Caki2 (cell line): ENCODE data around the gene B4GALNT3. TPM values are rescaled to one million over a fixed set of nuclear protein-coding genes. Genes with fewer than 3 reads are reported as not detected.
A peak's percentile ranks its signal among the peaks of the same experiment; 100 is the strongest.

Experiments
- DNase-seq: peaks from one replicate; pipeline ENCODE4 v3.0.0-alpha.2; 2015; ENCODE audit warnings: low read depth
- in situ Hi-C: cut with HindIII; loops from 2 replicates; pipeline ENCODE4 v1.10.0; 2016; ENCODE audit warnings: low sequenced_read_pairs, low pct_unique_long_range_greater_than_20kb, mixed read lengths
- total RNA-seq: library from RNA; depleted of rRNA; stranded (reverse); fragments of >200 nt; shearing (Covaris generic); gene quantifications from 2 replicates; pipeline ENCODE4 v1.2.3, GENCODE V29; 2014; ENCODE audit warnings: low replicate concordance

Gene B4GALNT3
- total RNA-seq, 1 experiment from 2014 or later: 1.9 TPM

DNA sequence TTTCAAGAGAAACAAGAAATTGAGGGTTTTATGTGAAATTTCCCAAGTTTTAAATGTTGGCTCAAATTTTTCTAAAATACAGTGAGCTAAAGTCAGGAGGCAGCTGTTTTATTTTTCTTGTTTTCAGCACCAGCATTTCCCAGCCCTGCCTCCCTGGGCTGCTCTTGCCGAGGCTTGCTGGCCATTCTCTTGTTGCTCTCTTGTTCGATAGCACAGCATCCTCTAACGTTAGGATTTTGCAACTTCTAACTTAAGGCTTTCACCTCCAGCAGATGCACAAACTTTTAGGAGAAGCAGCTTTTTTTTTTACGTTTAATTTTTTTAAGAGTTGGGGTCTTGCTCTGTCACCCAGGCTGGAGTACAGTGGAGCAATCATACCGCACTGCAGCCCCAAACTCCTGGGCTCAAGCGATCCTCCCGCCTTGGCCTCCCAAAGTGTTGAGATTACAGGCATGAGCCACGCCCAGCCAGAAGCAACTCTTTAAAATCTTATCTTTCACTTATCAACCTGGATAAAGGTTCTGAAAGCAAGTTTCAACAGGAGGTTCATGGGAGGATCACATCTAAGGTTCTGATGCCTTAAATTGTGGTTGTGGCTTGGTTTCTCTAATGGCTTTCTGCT lies 40.2 kb downstream of the B4GALNT3 start:
- DNase-seq: no peak
- in situ Hi-C loops: no loop called here

DNA sequence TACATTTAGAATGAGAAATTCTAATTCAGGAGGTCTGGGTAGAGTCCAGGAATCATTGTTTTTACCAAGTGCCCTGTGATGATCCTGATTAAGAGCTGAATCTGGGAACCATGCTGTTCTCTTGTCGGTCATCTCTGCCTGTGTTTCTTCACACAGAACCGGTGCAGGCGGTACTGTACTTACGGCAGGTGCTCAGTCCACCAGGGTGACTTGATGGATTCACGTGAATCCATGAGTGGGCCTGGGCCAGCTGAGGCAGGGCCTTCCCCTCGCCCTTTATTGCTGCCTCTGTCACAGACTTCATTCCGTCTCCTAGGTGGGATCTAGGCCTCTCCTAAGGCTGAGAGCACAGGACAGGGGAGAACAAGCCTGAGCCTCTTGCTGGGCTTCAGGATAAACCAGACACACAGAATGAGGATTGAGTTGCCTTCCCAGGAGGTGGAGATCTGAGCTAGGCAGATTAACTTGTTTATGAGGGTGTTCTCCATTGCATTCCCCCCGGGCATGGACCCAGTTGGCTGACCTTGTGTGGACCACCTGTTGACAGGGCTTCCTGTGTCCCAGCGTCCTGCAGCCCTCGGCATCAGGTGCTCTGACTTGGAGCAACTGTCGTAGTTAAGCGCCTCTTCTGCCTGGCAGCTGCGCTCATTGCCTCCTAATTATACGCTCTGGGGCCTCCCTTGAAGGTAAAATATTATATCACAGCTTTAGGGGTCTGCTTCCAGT lies 42.1 kb downstream of the B4GALNT3 start:
- in situ Hi-C loops: no loop called here
- DNase-seq: no peak

DNA sequence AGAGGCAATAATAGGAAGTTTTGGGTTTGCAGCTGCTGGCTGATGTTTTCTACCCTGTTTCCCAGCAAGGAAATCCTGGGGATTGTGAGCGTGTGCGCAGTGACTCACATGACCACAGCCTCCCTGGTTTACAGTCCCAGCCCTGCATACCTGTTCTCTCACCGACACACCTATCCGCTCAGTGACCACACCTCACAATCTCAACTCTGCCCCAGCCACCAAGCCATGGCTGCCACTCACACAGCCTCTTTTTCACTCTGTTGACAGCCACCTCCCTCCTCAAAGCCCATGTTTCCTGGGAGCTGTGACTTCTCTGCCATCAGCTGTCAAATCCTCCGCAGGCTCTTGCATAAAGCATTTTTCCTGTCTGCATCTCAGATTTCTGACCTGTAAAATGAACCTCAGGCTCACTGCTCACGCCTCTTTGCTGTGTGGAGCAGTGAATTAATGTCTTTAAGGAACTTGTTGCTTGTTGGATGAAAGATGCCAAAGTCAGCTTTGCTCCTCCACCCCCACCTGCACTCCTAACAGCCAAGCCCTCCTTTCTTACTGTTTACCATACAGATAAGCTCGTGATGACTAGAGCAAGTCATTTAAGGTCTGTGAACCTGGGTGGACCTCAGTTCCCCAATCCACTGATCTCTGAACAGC lies 43.5 kb downstream of the B4GALNT3 start:
- no peak for DNase-seq
- in situ Hi-C loops: no loop called here

DNA sequence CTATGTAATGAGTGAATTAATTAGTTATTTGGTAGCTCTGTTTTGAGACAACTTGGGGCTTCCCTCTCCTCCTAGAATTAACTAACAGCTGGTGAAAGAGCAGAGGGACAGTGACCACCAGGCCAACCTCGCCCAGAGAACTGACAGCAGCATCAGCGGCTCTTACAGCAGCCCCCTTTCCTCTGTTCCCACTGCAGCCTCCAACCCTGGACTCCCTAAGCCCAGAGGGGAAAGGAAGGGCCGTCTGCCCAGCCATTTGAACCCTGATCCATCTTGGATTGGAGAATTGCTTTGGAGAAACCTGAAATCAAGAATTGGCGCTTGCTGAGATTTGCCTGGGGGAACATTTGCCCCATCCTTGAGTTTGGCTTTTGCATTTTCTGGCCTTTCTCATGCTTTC lies 45.5 kb downstream of the B4GALNT3 start:
- DNase-seq: no peak
- in situ Hi-C loops: no loop called here

- no peak for DNase-seq
- in situ Hi-C loops: no loop called here
These were observed 47.7 kb downstream of the B4GALNT3 start for GRCh38 chr12:507391-507796.

DNA sequence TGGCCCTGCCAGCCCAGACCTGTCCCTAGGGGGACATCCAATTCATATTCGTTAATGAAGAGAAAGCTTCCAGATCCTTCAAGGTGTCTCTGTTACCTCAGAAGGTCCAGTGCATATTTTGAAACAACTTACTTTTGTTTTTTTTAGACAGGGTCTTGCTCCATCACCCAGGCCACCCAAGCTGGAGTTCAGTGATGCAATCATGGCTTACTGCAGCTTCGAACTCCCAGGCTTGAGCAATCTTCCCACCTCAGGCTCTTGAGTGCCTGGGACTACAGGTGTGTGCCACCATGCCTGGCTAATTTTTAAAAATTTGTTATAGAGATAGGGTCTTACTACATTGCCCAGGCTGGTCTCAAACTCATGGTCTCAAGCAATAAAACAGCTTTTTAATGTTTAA lies 48.4 kb downstream of the B4GALNT3 start:
- in situ Hi-C loops: no loop called here
- DNase-seq: no peak

GRCh38 chr12:508795-509194 lies 49.1 kb downstream of the B4GALNT3 start:
- in situ Hi-C loops: no loop called here
- no peak for DNase-seq

- DNase-seq: no peak
- in situ Hi-C loops: no loop called here
These were observed 49.8 kb downstream of the B4GALNT3 start for GRCh38 chr12:509500-509899.

DNA sequence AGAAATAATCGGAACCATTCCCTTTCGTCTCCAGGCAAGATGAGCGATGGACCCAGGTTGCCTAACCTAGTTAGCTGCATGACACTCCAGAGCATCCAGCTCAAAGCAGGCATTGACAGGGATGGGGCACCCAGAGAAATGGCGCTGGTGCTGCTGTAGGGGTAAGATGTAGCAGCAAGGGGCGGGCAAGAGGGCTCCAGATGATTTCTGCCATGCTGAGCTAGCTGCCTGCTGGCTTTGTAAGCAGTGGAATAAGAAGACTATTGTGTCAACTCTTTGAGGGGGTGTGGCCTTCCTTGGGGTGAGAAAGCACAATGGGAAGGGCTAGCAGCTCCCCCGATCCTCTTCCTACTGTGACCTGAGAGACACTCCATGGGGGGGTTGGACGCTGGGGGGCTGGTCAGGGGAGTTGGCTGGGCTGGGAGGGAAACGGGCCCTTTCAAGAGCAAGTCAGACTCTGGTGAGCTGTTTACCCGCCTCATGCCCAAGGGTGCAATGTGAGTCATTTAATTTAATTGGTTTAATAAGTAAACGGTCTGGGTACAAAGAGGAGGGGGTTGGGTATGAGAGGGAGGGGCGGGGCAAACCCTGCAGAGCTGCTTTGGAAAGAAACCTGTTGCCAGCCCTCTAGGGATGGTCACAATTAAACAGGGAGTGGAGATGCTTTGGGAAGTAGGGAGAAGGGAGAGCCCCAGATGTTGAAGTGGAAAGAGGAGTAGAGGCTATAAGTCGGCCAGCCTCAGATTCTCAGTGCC lies 50.5 kb downstream of the B4GALNT3 start:
- in situ Hi-C loops: no loop called here
- DNase-seq: peak; percentile 34

DNA sequence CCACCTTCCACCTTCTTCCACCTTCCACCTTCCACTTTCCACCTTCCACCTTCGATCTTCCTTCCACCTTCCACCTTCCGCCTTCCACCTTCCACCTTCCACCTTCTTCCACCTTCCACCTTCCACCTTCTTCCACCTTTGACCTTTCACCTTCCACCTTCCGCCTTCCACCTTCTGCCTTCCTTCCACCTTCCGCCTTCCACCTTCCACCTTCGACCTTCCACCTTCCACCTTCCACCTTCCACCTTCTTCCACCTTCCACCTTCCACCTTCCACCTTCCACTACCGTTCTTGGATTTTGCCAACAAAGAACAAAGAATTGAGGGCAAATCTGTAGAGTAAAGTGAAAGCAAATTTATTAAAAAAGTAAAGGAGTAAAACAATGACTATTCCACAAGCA lies 53.2 kb downstream of the B4GALNT3 start:
- no peak for DNase-seq
- in situ Hi-C loops: no loop called here

- DNase-seq: no peak
- in situ Hi-C loops: no loop called here
These were observed 53.7 kb downstream of the B4GALNT3 start for GRCh38 chr12:513446-513845.

DNA sequence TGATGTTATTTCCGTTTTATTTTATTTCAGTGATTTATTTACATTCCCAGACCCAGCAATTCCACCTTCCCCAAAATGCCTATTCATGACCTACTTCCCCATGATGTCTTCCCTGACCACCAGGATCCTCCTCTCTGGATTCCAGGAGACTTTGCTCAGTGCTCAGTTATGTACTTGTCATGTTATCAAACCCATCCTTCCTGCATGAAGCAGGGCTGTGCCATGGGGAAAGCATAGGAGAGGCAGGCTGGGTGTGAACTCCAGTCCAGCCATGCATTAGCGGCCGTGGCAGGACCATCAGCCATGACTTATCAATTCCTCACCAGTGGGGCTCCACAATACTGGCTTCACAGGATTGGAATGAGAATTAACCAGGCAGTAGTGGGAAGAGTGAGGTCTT lies 57.8 kb downstream of the B4GALNT3 start:
- in situ Hi-C loops: no loop called here
- no peak for DNase-seq

DNA sequence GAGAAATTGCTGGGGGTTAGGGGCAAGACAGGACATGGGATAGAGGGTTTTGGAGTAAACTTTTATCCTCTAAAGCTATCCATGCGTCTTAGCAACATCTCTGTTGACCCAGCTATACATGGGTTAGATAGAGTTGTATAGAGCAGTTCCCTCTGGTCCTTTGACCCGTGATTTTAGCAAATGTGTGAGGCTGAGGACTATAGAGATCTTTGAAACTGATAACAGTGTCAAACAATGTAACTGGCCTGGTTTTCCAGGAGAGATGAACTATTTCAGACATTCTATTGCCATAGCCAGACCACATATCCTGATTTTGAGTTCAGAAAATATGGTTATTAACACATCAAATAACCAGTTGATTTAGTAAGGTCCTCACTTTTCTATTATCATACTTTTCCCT lies 60.4 kb downstream of the B4GALNT3 start:
- DNase-seq: no peak
- in situ Hi-C loops: no loop called here

DNA sequence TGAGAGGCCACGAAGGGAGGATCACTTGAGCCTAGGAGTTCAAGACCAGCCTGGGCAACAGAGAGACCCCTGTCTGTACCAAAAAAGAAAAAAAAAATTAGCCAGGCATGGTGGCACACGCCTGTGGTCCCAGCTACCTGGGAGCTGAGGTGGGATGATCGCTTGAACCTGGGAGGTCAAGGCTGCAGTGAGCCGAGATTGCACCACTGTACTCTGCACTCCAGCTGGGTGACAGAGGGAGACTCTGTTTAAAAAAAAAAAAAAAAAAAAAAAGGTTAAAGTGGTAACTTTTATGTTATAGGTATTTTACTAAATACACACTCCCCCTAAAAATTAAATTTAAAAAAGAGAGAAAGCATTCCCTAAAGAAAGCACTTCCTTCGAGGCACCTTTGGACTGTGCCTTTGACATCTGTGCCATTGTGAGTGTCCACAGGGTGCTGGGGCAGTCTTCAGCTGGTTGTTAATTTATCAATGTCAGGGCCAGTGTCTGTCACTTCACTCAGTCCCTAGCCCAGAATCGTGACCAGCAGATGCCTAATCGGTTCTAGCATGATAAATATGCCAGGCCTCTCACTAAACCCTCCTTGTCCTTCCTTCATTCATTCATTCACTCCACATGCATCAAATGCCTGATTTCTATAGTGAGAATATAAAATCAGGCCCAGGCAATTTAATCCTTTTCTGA lies 63.1 kb downstream of the B4GALNT3 start:
- in situ Hi-C loops: no loop called here
- no peak for DNase-seq

DNA sequence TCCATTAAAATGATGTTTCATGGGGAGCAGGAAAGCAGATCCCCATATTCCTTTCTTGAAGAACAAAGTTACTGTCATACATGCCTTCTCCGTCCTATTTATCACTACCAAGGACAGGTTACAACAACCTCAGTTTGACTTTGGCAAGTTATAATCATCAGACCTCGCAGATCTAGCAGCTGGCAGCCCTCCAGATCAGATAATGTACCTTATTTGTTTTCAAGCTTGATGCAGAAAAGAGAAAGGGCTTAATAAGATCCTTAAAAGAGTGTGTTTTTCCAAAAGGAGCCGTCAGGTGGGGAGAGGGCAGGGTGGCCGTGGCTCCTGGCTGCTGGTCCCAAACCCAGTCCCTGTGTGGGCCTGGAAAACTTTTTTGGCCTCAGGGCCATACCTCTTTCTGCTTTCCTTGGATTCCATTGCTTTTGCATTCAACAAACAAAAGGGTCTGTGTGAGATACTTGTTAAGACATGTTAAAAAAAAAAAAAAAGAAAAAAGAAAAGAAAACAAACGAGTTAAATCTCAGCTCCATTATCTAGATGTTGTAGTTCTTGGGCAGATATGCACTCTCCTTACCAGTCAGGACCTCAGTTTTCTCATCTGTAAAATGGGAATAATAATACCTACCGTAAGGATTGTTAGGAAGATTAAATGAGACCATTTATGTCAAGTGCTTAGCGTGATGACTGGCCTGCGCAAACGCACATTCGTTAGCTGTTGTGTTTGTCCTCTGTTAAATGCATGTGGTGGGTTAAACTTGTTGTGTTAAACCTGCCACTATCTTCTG lies 64.6 kb downstream of the B4GALNT3 start:
- DNase-seq: no peak
- in situ Hi-C loops: no loop called here

- in situ Hi-C loops: no loop called here
- no peak for DNase-seq
These were observed 66.3 kb downstream of the B4GALNT3 start for GRCh38 chr12:526089-526488.

GRCh38 chr12:527241-527640 lies 67.5 kb downstream of the B4GALNT3 start:
- DNase-seq: no peak

DNA sequence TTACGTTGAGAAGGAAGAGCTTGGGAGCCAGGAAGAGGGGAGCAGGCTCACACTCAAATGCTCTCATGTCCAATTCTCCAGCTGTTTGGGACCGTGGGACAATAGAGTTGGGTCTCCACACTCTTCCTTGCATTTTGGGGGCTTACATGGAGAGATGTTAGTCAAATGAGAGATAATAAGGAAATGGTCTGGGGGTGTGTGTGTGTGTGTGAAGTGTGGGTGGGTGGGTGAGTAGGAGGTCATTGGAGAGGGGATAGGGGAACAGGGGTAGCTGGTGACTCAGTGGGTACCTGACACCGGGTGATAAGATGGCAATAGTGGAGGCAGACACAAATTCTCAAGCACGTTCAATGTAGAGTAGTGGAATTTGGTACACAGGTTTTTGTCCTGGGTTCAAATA lies 68.0 kb downstream of the B4GALNT3 start:
- DNase-seq: no peak
- in situ Hi-C loops: no loop called here

More at GRCh38 chr12:527241-527640, 67.5 kb downstream of the B4GALNT3 start:
- in situ Hi-C loops: no loop called here
